Measurements from ENCODE around the gene KCNIP4. TPM values are rescaled to one million over a fixed set of nuclear protein-coding genes. Genes with fewer than 3 reads are reported as not detected.

KCNIP4 gene
- total RNA-seq, 1 donor from 2014 or later: 0.53 TPM

DNA sequence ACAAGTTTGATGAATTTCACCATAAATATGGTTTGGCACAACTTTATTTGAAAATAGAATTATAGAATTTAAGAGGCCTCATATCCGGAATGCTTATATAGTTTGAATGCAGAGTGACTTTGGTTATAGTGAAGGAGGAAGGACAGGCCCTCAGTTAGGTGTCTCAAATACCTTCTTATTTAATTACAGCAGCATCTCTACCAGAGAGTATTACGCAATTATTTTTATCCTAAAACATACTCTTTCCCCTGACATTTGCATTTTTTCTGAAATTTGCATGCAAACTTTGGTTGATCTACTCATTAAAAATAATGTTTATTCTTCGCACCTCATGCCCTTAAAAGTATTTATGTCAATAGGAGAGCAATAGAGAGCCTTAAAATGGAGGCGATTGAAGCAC, 942.9 kb downstream of the KCNIP4 start:
- no peaks in the 10 kb centered on the region for H3K36me3 ChIP-seq (ENCODE audit: control insufficient read depth, insufficient read depth, low read length)
- H3K4me3 ChIP-seq (ENCODE audit: low read depth, low read length): no peak overlapping the region
- no peaks in the 10 kb centered on the region for H3K27me3 ChIP-seq (ENCODE audit: control insufficient read depth, insufficient read depth, low read length)
- FAIRE-seq (no peak), DNase-seq (ENCODE audit: low read depth) (no peak)
- TF ChIP-seq, protein P1, sequence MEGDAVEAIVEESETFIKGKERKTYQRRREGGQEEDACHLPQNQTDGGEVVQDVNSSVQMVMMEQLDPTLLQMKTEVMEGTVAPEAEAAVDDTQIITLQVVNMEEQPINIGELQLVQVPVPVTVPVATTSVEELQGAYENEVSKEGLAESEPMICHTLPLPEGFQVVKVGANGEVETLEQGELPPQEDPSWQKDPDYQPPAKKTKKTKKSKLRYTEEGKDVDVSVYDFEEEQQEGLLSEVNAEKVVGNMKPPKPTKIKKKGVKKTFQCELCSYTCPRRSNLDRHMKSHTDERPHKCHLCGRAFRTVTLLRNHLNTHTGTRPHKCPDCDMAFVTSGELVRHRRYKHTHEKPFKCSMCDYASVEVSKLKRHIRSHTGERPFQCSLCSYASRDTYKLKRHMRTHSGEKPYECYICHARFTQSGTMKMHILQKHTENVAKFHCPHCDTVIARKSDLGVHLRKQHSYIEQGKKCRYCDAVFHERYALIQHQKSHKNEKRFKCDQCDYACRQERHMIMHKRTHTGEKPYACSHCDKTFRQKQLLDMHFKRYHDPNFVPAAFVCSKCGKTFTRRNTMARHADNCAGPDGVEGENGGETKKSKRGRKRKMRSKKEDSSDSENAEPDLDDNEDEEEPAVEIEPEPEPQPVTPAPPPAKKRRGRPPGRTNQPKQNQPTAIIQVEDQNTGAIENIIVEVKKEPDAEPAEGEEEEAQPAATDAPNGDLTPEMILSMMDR (IDR thresholded peaks at IDR 0.05; ENCODE audit: insufficient read depth, low read length, severe bottlenecking): no peak

- no peak for DNase-seq (ENCODE audit: low read depth)
- no peak overlapping the region for H3K4me3 ChIP-seq (ENCODE audit: low read depth, low read length)
- TF ChIP-seq, protein P1 (IDR thresholded peaks at IDR 0.05; ENCODE audit: insufficient read depth, low read length, severe bottlenecking): no peak
- no peaks in the 10 kb centered on the region for H3K36me3 ChIP-seq (ENCODE audit: control insufficient read depth, insufficient read depth, low read length)
- no peak for FAIRE-seq
- H3K27me3 ChIP-seq (ENCODE audit: control insufficient read depth, insufficient read depth, low read length): no peaks in the 10 kb centered on the region
Observed at GRCh38 chr4:21002976-21003375, 945.6 kb downstream of the KCNIP4 start.

GRCh38 chr4:21002286-21002685, 946.3 kb downstream of the KCNIP4 start:
- Histone ChIP-seq H3K4me3 (ENCODE audit: low read depth, low read length) (no peak overlapping the region), H3K27me3 (ENCODE audit: control insufficient read depth, insufficient read depth, low read length) (no peaks in the 10 kb centered on the region), H3K36me3 (ENCODE audit: control insufficient read depth, insufficient read depth, low read length) (no peaks in the 10 kb centered on the region)
- DNase-seq (ENCODE audit: low read depth) (no peak), FAIRE-seq (no peak)
- TF ChIP-seq, protein P1 (IDR thresholded peaks at IDR 0.05; ENCODE audit: insufficient read depth, low read length, severe bottlenecking): no peak

DNA sequence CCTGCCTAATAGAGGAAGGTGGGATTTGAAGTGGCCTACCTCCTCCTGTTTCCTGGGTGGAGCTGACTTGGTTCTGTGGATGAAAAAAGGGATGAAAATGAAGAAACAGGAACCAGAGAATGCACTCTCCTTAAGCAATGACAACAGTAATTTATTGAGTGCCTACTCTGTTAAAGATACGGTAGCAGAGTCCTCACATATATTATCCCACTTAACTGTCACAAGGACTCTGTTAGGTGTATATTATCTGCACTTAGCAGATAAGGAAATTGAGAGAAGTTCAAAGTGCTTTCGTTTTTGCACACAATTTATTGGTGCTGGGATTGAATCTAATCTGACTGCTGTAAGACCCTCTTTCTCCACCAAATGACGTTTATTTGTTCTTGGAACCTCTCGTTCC, 947.1 kb downstream of the KCNIP4 start:
- Histone ChIP-seq H3K27me3 (ENCODE audit: control insufficient read depth, insufficient read depth, low read length) (no peaks in the 10 kb centered on the region), H3K4me3 (ENCODE audit: low read depth, low read length) (no peak overlapping the region), H3K36me3 (ENCODE audit: control insufficient read depth, insufficient read depth, low read length) (no peaks in the 10 kb centered on the region)
- TF ChIP-seq, protein P1 (IDR thresholded peaks at IDR 0.05; ENCODE audit: insufficient read depth, low read length, severe bottlenecking): no peak
- no peak for FAIRE-seq
- DNase-seq (ENCODE audit: low read depth): no peak

DNA sequence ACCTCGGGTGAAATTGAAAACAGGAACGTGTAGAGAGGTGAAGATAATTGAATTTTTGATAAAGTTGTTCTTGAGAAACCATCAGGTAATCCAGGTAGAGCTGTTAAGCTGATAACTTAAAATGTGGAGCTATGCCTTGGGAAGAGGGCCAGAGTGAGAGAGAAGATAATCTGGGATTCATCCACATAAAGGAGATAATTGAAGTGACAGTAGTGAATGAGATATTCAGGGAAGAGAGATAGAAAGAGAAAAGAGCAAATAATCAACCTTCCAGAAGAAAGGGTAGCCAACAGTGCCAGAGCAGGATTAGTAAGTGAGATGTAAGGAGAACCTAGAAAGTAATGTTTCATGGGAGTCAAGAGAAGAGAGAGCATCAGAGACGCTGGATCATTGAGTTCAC, 950.7 kb downstream of the KCNIP4 start:
- TF ChIP-seq, protein P1 (IDR thresholded peaks at IDR 0.05; ENCODE audit: insufficient read depth, low read length, severe bottlenecking): no peak
- Histone ChIP-seq H3K4me3 (ENCODE audit: low read depth, low read length) (no peak overlapping the region), H3K36me3 (ENCODE audit: control insufficient read depth, insufficient read depth, low read length) (no peaks in the 10 kb centered on the region), H3K27me3 (ENCODE audit: control insufficient read depth, insufficient read depth, low read length) (no peaks in the 10 kb centered on the region)
- no peak for DNase-seq (ENCODE audit: low read depth)
- FAIRE-seq: no peak

DNA sequence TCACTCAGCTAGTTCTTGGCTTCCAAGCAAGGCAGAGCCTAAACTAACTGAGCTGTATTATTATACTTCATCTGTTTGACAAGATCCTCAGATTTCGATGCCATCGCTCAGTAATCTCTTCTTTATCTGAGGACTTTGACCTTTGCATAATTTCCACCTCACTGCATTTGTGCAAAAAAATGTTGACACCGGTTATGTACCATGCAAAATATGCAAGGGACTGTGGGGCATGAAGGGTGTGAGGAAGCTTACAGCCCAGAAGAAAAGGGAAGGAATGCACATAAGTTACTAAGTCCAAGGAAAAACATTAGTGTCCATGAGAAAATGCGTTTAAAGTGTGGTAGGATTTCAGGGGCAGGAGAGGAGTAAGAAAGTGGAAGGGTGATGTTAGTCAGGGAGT, 953.0 kb downstream of the KCNIP4 start:
- FAIRE-seq (no peak), DNase-seq (ENCODE audit: low read depth) (no peak)
- H3K27me3 ChIP-seq (ENCODE audit: control insufficient read depth, insufficient read depth, low read length): no peaks in the 10 kb centered on the region
- H3K4me3 ChIP-seq (ENCODE audit: low read depth, low read length): no peak overlapping the region
- H3K36me3 ChIP-seq (ENCODE audit: control insufficient read depth, insufficient read depth, low read length): no peaks in the 10 kb centered on the region
- TF ChIP-seq, protein P1 (IDR thresholded peaks at IDR 0.05; ENCODE audit: insufficient read depth, low read length, severe bottlenecking): no peak

All from bronchial epithelial cell (primary cell).